Stimulated activated CD4-positive, alpha-beta T cell treated with anti-CD3 and anti-CD28 coated beads, Interleukin-15, amount 100 ng/mL, for 24 hours (primary cell): ENCODE data around the gene SOCS7.

Experiments used
- DNase-seq: peaks from one replicate; pipeline ENCODE4 v3.0.0-alpha.2; 2020

SOCS7 gene

DNA sequence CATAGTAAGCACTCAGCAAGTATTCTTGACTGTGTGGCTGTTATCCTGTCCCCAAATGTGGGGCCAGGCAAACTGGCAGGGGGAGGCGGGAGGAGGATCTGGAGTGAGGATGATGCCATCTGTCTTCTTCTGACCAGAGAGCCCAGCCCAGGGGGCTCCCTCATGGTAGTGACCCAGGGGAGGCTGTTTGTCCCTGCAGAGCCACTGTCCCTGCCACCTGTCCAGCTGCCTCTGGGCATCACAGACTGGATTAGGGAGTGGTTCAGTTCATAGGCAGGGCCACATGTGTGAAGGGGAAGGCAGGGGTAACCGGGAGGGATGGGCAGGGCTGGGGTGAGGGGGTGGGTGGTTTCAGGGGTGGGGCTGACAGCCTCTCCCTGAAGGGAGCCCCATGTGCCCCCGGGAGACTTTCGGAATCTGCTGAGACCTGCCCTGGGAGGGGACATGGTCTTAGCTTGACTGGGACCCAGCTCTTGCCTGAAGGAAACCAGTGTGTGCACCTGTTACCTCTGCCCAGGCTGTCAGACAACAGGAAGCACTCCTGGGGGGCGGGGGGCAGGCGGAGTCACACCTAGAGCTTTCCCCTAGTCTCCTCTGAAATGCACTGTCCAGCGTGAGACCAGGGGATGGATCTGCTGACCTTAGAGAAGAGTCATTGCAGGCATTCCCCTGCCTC lies 91.8 kb downstream of the SOCS7 start:
- no peak for DNase-seq

DNA sequence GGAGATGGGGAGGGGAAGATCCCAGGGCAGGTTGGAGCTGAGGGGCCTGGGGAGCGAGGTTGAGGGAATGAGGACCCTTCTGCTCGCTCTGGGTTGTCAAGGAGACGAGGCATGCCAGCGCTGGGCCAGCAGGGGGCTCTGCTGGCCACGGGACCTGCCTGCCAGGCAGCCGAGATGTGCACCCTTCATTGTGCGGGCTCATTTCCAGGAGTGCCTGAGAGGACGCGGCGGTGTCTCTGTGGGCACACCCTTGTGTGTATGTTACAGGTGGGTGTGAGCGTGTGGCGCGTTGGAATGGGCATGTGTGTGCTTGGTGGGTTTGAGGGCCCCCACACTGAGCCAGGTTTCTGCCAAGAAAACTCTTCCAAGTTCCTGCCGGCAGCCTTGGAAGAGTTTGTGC lies 92.5 kb downstream of the SOCS7 start:
- peak; percentile 74 for DNase-seq

DNA sequence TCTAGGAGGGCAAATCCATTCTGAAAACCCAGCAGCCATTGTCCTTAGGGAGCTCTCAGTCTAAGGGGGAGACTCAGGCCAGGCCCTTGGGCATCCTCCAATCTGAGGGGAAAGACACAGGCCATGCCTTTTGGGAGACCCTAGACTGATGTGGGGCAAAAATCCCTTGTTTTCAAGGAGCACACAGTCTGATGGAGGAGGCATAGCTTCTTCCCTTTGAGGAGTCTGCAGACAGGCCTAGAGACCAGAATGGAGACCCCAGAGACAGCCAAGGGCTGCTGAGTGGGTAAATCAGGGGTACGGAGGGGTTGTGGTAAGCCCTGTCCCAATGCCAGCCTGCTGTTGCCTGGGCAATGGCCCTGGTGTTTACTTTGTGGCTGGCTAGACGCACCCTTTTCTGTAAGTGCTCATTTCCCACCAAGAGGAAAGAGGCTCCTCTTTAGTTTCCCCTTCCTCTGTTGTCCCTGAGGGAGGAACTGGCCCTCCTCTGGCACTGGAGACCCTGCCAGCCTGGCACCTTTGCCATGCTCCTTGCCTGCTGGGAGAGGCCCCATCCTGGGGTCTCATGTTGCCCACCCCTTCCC lies 96.0 kb downstream of the SOCS7 start:
- DNase-seq, result no peak

DNA sequence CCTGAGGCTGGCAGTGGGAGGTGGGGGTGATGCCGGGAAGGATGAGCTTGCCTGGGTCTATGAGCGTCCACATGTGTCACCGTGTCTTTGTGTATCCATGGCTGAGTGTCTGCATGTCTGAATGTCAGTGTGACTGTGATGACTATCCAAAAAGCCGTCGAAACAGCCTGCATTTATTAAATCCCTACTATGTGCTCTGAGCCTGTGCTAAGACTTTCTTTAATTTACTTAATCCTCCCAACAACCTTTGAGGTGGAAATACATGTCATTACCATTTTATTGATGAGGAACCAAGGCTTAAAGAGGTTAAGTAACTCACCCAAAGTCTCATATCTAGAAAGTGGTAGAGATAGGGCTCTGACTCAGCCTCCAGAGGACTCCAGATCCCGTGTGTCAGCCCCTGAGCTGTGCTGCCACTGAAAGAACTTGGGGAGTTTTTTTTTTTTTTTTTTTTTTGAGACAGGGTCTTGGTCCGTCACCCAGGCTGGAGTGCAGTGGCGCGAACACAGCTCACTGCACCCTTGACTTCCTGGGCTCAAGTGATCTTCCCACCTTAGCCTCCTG lies 96.6 kb downstream of the SOCS7 start:
- no peak for DNase-seq

DNA sequence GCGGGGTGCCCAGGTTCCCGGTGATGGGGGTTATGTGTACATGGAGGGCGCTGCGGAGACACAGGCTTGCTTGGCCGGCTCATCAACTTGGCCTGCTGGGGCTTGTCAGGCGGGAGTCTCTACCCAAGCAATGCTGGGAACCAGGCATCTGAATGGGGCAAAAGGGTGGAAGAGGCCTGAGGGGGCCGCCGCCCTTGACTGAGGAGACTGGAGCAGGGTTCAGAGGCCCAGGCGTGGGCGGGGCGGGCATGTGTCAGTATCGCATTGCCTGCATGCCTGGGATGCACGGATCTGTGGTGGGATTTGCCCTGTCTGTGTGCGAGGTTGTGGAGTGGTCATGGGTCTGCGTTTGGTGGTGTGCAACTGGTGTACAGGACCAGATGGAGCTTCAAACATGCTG lies 97.7 kb downstream of the SOCS7 start:
- DNase-seq, result no peak

DNA sequence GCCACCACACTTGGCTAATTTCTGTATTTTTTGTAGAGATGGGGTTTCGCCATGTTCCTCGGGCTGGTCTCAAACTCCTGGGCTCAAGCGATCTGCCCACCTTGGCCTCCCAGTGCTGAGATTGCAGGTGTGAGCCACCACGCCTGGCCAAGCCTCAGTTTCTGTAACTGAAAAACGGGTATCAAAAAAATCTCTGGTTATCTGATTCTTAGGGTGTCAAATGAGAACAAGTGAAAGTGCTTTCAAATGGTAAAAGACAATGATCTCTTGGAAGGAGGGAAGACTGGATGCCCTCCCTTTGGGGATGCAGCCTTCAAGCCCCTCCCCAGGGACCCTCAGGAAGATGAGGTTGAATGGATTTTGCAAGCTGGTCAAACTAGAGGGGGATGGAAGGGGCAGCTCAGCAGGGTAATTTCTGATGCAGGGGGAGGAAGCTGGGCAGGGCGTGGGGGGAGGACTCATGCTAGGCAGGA lies 98.9 kb downstream of the SOCS7 start:
- DNase-seq, result no peak

DNA sequence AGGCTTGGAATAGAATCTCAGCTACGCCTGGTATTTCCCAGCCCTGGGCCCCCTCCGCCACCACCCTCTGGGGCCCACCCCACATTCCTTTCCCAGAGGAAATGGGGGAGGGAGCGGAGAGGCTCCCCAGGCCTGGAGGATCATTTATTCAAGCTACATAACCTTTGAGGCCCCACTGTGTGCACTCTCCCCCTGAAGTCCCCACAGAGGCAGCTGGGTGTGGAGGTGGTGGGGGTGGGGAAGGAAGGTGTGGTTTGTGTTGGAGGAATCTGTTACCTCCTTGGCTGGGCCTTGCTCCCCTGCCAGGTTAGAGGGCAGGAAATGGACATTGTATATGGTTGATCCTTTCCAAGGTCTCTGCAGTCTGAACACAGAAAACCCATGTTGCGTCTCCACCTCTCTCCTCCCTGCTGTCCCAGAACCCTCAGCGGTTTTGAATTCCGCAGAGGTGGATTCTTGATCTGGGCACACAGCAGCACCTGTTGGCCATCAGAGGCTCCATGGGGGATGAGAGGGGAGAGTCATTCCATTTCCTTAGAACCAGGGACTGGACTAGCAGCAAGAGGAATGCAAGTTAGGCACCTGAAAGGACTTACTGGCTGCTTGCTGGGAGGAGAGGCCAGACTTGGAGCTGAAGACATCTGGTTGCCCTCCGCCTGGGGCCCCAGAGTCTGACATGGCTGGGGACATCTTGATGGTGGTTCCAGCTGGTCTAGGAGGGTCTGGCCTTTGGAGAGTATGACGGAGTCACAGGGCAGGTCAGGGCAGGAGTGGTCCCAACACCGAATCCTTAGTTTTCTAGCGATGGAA lies 99.6 kb downstream of the SOCS7 start:
- DNase-seq, result no peak

DNA sequence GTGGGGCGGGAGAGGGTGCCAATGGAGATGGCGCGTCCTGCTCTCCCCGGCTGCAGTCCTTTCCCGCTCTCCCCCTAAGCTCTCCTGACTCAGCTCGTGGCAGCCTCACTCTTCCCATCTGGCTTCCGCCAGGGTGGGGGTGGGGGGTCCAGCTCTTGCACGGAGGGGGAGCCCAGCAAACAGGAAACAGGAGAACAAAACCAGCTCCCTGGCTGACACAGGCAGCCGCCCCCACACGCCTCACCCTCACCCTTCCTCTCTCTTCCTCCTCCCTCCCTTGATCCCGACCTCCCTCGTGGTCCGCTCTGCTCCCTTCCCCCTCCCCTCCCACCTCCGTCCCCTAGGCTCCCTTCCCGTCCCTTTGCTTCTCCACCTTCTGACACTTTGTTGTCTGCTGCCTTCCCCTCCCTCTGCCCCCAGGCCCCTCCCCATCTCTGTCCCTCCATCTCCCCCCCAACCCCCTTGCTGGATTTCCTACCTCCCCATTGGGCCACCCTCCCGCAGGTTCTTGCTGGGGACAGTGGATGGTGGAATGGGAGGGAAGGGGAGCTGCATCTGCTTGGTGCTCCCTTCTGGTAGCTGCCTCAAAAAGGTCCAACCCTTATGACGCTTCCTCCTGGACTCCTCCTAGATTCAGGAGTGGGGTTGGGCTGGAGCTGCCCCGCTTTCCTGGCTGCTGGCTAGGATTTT lies 100.3 kb downstream of the SOCS7 start:
- no peak for DNase-seq

DNA sequence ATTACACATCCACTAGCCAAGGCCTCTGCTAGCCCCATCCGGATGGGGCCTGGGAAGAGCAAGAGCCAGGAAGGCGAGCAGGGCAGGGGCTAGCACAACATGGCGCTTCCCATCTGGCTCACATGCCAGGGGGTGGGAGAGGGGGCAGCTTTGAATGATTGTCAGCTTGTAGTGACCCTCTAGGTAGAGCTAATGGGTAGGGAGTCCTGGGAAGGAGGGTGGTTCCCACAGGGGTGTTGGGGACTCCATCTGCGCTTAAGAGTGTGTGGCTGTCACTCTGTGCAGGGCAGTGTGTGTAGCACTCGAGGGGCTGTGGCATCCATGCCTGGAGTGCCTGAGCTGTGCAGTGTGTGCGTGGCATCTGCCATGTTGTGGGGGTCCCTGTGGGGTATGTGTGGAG lies 101.1 kb downstream of the SOCS7 start:
- no peak for DNase-seq

DNA sequence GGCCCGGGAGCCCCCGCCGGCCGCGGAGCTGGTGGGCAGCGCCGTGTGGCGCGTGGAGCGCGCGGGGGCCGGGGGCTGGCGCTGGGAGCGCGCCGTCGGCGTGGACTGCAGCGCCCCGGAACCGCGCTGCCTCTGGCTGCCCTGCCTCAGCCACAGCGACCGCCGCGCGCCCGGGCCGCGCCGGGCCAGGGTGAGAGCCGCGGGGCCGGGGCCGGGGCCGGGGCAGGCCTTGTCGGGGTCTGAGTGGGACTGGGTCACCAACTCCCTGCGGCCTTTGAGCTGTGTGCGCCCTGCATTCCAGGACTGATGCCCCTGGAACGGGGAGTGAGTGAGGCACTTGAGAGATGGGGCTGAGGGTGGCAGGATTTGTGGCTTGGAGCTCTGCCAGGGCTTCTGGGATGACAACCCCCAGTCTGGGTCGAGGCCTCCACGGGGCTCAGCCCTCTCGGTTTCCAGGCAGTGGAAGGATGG lies 102.3 kb downstream of the SOCS7 start:
- peak; percentile 14 for DNase-seq

DNA sequence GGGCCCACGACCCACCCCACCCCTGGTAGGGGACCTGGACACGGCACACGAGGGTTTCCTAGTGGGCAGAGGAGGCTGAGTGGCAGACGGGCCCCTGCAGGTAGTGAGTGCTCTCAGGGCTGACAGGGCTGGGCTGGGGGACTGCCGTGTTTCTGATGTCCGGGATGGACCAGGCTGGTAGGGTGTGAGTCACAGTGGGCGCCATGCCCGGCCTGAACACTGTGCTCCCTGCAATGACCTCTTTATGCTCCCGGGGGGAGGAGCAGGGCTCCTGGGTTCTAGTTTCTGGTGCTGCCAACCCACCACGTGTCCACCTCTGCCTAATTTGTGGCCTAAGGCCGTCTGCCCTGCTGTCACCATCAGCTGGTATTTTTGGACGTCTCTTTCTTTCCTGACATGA lies 102.9 kb downstream of the SOCS7 start:
- no peak for DNase-seq
